ENCODE data around the gene HYI.
A peak's percentile ranks its signal among the peaks of the same experiment; 100 is the strongest.
"Not testable (repeated sequence)": the region's sequence is repeated elsewhere in the genome, so short reads cannot be mapped to it uniquely, and the experiment has no call there.

Gene HYI

GRCh38 chr1:43421976-43422750 is 31.6 kb downstream of the HYI start:
- no peak for TF ChIP-seq GATA1 (IDR thresholded peaks at IDR 0.05; ENCODE audit: low read depth, low read length)
- no peak for TF ChIP-seq POLR2A (IDR thresholded peaks at IDR 0.05; ENCODE audit: low read length)
- DNase-seq = no peak

GRCh38 chr1:43421396-43421795 is 32.3 kb downstream of the HYI start:
- TF ChIP-seq POLR2A (IDR thresholded peaks at IDR 0.05; ENCODE audit: low read length) (no peak), GATA1 (IDR thresholded peaks at IDR 0.05; ENCODE audit: low read depth, low read length) (no peak)
- no peak for DNase-seq

- DNase-seq = no peak
- TF ChIP-seq POLR2A (IDR thresholded peaks at IDR 0.05; ENCODE audit: low read length) = no peak
Measured at GRCh38 chr1:43420874-43421273, 32.9 kb downstream of the HYI start.

GRCh38 chr1:43419627-43420425 is 33.9 kb downstream of the HYI start:
- TF ChIP-seq POLR2A (IDR thresholded peaks at IDR 0.05; ENCODE audit: low read length) = no peak
- no peak for DNase-seq

- TF ChIP-seq POLR2A (IDR thresholded peaks at IDR 0.05; ENCODE audit: low read length) (no peak), GATA1 (IDR thresholded peaks at IDR 0.05; ENCODE audit: low read depth, low read length) (no peak)
- no peak for DNase-seq
Measured at GRCh38 chr1:43418858-43419257, 34.9 kb downstream of the HYI start.

GRCh38 chr1:43415901-43416300 is 37.8 kb downstream of the HYI start:
- no peak for TF ChIP-seq GATA1 (IDR thresholded peaks at IDR 0.05; ENCODE audit: low read depth, low read length)
- no peak for TF ChIP-seq POLR2A (IDR thresholded peaks at IDR 0.05; ENCODE audit: low read length)
- DNase-seq = no peak

- TF ChIP-seq GATA1 (IDR thresholded peaks at IDR 0.05; ENCODE audit: low read depth, low read length) (no peak), POLR2A (IDR thresholded peaks at IDR 0.05; ENCODE audit: low read length) (no peak)
- peak; percentile 82 to 88 for DNase-seq
Measured at GRCh38 chr1:43414634-43415223, 39.0 kb downstream of the HYI start.

- not testable (repeated sequence) for DNase-seq
Measured at GRCh38 chr1:43413426-43413825, 40.3 kb downstream of the HYI start.

GRCh38 chr1:43410571-43410970 is 43.2 kb downstream of the HYI start:
- no peak for DNase-seq
- TF ChIP-seq POLR2A (IDR thresholded peaks at IDR 0.05; ENCODE audit: low read length) (no peak), GATA1 (IDR thresholded peaks at IDR 0.05; ENCODE audit: low read depth, low read length) (no peak)

GRCh38 chr1:43405876-43406234 is 47.9 kb downstream of the HYI start:
- no peak for DNase-seq
- TF ChIP-seq POLR2A (IDR thresholded peaks at IDR 0.05; ENCODE audit: low read length) = no peak
- no peak for TF ChIP-seq GATA1 (IDR thresholded peaks at IDR 0.05; ENCODE audit: low read depth, low read length)

GRCh38 chr1:43405219-43405875 is 48.4 kb downstream of the HYI start:
- TF ChIP-seq GATA1 (IDR thresholded peaks at IDR 0.05; ENCODE audit: low read depth, low read length) (peak; percentile 47), POLR2A (IDR thresholded peaks at IDR 0.05; ENCODE audit: low read length) (no peak)
- peak; percentile 89 to 98 for DNase-seq

- TF ChIP-seq GATA1 (IDR thresholded peaks at IDR 0.05; ENCODE audit: low read depth, low read length) (no peak), POLR2A (IDR thresholded peaks at IDR 0.05; ENCODE audit: low read length) (no peak)
- peak in 1 of 2 experiments; percentile 15 for DNase-seq
Measured at GRCh38 chr1:43404353-43404752, 49.4 kb downstream of the HYI start.

- TF ChIP-seq POLR2A (IDR thresholded peaks at IDR 0.05; ENCODE audit: low read length) (no peak), GATA1 (IDR thresholded peaks at IDR 0.05; ENCODE audit: low read depth, low read length) (no peak)
Measured at GRCh38 chr1:43402089-43402865, 51.5 kb downstream of the HYI start.

More at GRCh38 chr1:43402089-43402865, 51.5 kb downstream of the HYI start:
- peak; percentile 52 to 72 for DNase-seq
